K562 (cell line): ENCODE data around the gene NEMP1. TPM values are rescaled to one million over a fixed set of nuclear protein-coding genes. Genes with fewer than 3 reads are reported as not detected.

Experiments used
- BDP1 ChIP-seq: IDR thresholded peaks from 3 replicates; pipeline ENCODE4 v1.6.1; 2011; ENCODE audit not compliant: insufficient read length, insufficient read depth
- DDX20 ChIP-seq: fragments of 450-650 bp; IDR thresholded peaks from 2 replicates; pipeline ENCODE4 v1.6.1; 2016; ENCODE audit warnings: missing genetic modification characterization, low read depth, mild to moderate bottlenecking, missing compliant biosample characterization, moderate library complexity
- FOXJ2 ChIP-seq: fragments of 200-800 bp; sonication (Bioruptor generic); IDR thresholded peaks from 2 replicates; pipeline ENCODE4 v1.6.1; 2016; ENCODE audit warnings: missing genetic modification characterization, missing compliant biosample characterization
- FOXK1 ChIP-seq: sonication (generic); formaldehyde crosslinking; IDR thresholded peaks from 2 replicates; pipeline ENCODE4 v1.8.0; 2022; ENCODE audit warnings: missing genetic modification reagents, mild to moderate bottlenecking, borderline replicate concordance
- MAFG ChIP-seq: fragments of 450-650 bp; conservative IDR thresholded peaks from 2 replicates; pipeline ENCODE4 v1.6.1; 2016; ENCODE audit warnings: missing genetic modification characterization, missing compliant biosample characterization
- NR2F6 ChIP-seq: fragments of 450-650 bp; formaldehyde crosslinking; IDR thresholded peaks from 2 replicates; pipeline ENCODE4 v1.4.0; 2020; ENCODE audit warnings: mild to moderate bottlenecking
- POLR2H ChIP-seq: IDR thresholded peaks from 2 replicates; pipeline ENCODE4 v1.6.1; 2016; ENCODE audit warnings: missing genetic modification characterization, low read depth, mild to moderate bottlenecking, control low read depth, missing compliant biosample characterization, moderate library complexity
- RBM14 ChIP-seq: fragments of 200-400 bp; formaldehyde crosslinking; IDR thresholded peaks from 2 replicates; pipeline ENCODE4 v1.6.1; 2018; ENCODE audit warnings: low read depth, mild to moderate bottlenecking, low read length, moderate library complexity, borderline replicate concordance; ENCODE audit not compliant: insufficient read depth
- SNIP1 ChIP-seq: fragments of 450-650 bp; IDR thresholded peaks from 2 replicates; pipeline ENCODE4 v1.7.1; 2017; ENCODE audit warnings: low read depth, mild to moderate bottlenecking
- SP2 ChIP-seq: IDR thresholded peaks from 2 replicates; pipeline ENCODE4 v1.6.1; 2011; ENCODE audit warnings: mild to moderate bottlenecking, low read depth, low read length, moderate library complexity; ENCODE audit not compliant: poor library complexity, severe bottlenecking; ENCODE audit errors: extremely low read depth
- ZNF134 ChIP-seq: fragments of 250-450 bp; sonication (Bioruptor Pico); conservative IDR thresholded peaks from 2 replicates; pipeline ENCODE4 v1.4.0; 2020
- ZNF175 ChIP-seq: fragments of 200-800 bp; sonication (Bioruptor generic); IDR thresholded peaks from 2 replicates; pipeline ENCODE4 v1.6.1; 2016; ENCODE audit warnings: low read depth, mild to moderate bottlenecking, missing genetic modification characterization, missing compliant biosample characterization
- ZZZ3 ChIP-seq: fragments of 450-650 bp; IDR thresholded peaks from 2 replicates; pipeline ENCODE4 v1.6.1; 2016; ENCODE audit warnings: antibody characterized with exemption, mild to moderate bottlenecking, moderate library complexity
- polyA plus RNA-seq, 8 experiments: library from polyadenylated mRNA; depleted of rRNA in 4 of 8; stranded (reverse) in 5 of 8; unstranded in 3 of 8; fragments of >200 nt; fragmentation: Nextera tagmentation in 2 of 8; fragmentation: Illumina TruSeq in 1 of 8; extraction: Ambion mirVana in 2 of 8; extraction: Trizol in 1 of 8; gene quantifications; 2 replicates each; pipeline versions ENCODE4 v1.2.1 to v1.2.3, GENCODE V29; 2011 to 2014; ENCODE audit warnings: inconsistent platforms in 1 of 8, missing spikeins in 1 of 8
- total RNA-seq, 7 experiments: library from RNA; depleted of rRNA in 6 of 7; stranded (reverse); fragments of >200 nt in 6 of 7; fragmentation: Illumina TruSeq in 2 of 7; extraction: Trizol in 2 of 7; gene quantifications; 2 replicates each; pipeline versions ENCODE4 v1.2.1 to v1.2.3, GENCODE V29; 2011 to 2021; ENCODE audit warnings: low replicate concordance in 1 of 7
- TF ChIP-seq, protein P1 (sequence below), 2 experiments: fragments of 450-650 bp in 1 of 2; sonication (generic) in 1 of 2; formaldehyde crosslinking in 1 of 2; IDR thresholded peaks; 2 replicates each; pipeline versions ENCODE4 v1.7.1 to v1.9.0; 2016 to 2022; ENCODE audit warnings: inconsistent platforms in 1 of 2, mild to moderate bottlenecking in 1 of 2, missing genetic modification reagents in 1 of 2
- TF ChIP-seq, protein P2 (sequence below): sonication (generic); formaldehyde crosslinking; IDR thresholded peaks from 2 replicates; pipeline ENCODE4 v1.8.0; 2023; ENCODE audit warnings: mild to moderate bottlenecking, missing genetic modification reagents
- TF ChIP-seq, protein P3 (sequence below), 3 experiments: IDR thresholded peaks in 2 of 3; conservative IDR thresholded peaks in 1 of 3; 2 replicates each; pipeline ENCODE4 v1.5.1; 2011 to 2012; ENCODE audit warnings: low read length in 3 of 3, mild to moderate bottlenecking in 3 of 3, control low read depth in 2 of 3, improper control_type of control experiment in 1 of 3, inconsistent platforms in 1 of 3, low read depth in 1 of 3, mixed read lengths in 1 of 3, moderate library complexity in 1 of 3; ENCODE audit not compliant: insufficient read depth in 2 of 3

NEMP1 gene
- total and polyA plus RNA-seq, 9 of the 15 experiments (the other 6 are each of a cell fraction or from before 2014, with no cell fraction given), result 9.5 to 82.2 (median 41.2) TPM

DNA sequence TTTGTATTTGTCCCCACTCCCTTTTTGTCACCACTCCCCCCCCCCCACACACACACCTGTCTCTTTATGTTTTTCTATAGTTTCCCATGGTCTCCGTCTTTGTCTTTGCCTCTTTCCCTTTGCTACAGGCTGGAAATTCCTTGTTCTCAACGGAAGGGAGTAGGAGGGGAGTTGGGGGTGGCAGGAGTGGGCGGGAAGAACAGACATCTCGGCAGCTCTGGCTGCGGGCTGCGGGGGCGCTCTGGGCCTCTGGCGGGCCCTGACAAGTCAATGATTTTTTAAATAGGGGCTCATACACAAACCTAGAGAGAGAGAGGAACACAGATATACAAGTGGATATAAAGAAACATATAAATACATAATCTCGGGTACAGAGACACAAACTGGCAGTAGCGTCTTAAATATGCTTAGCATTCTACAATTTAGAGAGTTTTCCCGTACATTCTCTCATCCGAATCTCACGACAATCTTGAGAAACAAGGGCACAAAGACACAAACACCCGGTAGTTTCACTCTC lies 8.0 kb upstream of the NEMP1 start (continued):
- TF ChIP-seq, protein P1, sequence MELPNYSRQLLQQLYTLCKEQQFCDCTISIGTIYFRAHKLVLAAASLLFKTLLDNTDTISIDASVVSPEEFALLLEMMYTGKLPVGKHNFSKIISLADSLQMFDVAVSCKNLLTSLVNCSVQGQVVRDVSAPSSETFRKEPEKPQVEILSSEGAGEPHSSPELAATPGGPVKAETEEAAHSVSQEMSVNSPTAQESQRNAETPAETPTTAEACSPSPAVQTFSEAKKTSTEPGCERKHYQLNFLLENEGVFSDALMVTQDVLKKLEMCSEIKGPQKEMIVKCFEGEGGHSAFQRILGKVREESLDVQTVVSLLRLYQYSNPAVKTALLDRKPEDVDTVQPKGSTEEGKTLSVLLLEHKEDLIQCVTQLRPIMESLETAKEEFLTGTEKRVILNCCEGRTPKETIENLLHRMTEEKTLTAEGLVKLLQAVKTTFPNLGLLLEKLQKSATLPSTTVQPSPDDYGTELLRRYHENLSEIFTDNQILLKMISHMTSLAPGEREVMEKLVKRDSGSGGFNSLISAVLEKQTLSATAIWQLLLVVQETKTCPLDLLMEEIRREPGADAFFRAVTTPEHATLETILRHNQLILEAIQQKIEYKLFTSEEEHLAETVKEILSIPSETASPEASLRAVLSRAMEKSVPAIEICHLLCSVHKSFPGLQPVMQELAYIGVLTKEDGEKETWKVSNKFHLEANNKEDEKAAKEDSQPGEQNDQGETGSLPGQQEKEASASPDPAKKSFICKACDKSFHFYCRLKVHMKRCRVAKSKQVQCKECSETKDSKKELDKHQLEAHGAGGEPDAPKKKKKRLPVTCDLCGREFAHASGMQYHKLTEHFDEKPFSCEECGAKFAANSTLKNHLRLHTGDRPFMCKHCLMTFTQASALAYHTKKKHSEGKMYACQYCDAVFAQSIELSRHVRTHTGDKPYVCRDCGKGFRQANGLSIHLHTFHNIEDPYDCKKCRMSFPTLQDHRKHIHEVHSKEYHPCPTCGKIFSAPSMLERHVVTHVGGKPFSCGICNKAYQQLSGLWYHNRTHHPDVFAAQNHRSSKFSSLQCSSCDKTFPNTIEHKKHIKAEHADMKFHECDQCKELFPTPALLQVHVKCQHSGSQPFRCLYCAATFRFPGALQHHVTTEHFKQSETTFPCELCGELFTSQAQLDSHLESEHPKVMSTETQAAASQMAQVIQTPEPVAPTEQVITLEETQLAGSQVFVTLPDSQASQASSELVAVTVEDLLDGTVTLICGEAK (IDR thresholded peaks at IDR 0.05), result no peak; the same call in 1 of the 2 replicates
- TF ChIP-seq, protein P1 (CRISPR knock-in tag; IDR thresholded peaks at IDR 0.05), result no peak
- TF ChIP-seq SNIP1 (no peak), SP2 (no peak), POLR2H (tag) (peak; percentile 29; the same call in 1 of the 2 replicates), DDX20 (no peak), ZZZ3 (no peak), FOXJ2 (tag) (no peak), MAFG (tag) (no peak), ZNF134 (CRISPR knock-in tag) (no peak), RBM14 (no peak), BDP1 (no peak), NR2F6 (no peak), ZNF175 (CRISPR knock-in tag) (peak; percentile 9; the same call in 1 of the 2 replicates), FOXK1 (no peak)
- TF ChIP-seq, protein P2, sequence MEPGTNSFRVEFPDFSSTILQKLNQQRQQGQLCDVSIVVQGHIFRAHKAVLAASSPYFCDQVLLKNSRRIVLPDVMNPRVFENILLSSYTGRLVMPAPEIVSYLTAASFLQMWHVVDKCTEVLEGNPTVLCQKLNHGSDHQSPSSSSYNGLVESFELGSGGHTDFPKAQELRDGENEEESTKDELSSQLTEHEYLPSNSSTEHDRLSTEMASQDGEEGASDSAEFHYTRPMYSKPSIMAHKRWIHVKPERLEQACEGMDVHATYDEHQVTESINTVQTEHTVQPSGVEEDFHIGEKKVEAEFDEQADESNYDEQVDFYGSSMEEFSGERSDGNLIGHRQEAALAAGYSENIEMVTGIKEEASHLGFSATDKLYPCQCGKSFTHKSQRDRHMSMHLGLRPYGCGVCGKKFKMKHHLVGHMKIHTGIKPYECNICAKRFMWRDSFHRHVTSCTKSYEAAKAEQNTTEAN (CRISPR knock-in tag), result no peak
- TF ChIP-seq, protein P3, sequence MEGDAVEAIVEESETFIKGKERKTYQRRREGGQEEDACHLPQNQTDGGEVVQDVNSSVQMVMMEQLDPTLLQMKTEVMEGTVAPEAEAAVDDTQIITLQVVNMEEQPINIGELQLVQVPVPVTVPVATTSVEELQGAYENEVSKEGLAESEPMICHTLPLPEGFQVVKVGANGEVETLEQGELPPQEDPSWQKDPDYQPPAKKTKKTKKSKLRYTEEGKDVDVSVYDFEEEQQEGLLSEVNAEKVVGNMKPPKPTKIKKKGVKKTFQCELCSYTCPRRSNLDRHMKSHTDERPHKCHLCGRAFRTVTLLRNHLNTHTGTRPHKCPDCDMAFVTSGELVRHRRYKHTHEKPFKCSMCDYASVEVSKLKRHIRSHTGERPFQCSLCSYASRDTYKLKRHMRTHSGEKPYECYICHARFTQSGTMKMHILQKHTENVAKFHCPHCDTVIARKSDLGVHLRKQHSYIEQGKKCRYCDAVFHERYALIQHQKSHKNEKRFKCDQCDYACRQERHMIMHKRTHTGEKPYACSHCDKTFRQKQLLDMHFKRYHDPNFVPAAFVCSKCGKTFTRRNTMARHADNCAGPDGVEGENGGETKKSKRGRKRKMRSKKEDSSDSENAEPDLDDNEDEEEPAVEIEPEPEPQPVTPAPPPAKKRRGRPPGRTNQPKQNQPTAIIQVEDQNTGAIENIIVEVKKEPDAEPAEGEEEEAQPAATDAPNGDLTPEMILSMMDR (IDR thresholded peaks at IDR 0.05 in 2 of 3, conservative IDR thresholded peaks at IDR 0.05 in 1 of 3; ENCODE audit: insufficient read depth in 2 of 3, low read depth in 1 of 3, low read length in 3 of 3), result peak; percentile 62
